ENCODE measurements around the gene ANKMY1.

DNA sequence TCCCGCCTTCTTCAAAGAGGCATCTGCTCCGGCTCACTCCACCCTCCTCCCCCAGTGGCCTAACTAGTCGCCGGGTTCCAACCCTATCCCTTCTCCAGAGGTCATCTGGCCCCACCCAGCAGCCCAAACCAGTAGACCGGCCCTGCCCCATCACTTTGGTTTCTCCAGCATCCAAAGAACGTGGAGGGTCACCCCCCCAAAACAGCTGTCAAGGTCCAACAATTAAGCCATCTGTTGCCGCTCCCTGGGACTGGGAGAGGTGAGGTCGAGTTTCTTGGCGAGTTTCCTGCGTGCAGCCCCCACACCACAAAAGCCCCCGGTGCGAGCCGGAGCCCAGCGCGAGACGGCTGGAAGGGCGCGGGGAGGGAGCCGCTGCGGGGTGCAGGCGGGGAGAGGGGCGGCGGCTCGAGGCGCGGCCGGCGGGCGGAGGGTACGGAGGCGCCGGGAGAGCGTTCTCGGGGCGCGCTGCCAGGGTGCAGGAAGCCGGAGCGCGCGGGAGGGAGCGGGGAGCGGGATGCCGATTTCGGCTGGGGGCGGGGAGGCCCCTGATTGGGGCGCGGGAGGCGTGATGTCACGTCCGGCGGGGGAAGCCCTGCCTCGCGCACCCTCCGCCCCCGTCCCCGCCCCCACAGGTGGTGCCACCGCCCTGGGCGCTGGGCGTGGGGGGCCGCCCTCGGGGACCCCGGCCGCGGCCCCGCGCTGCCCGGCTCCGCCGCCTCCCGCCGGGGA, 122.9 kb downstream of the ANKMY1 start:
- no peak for TF ChIP-seq FOXA1 (IDR thresholded peaks at IDR 0.05)
- no peak for TF ChIP-seq FOXA1 (CRISPR knock-in tag; IDR thresholded peaks at IDR 0.05)
- no peak for TF ChIP-seq FOXM1 (CRISPR knock-in tag; IDR thresholded peaks at IDR 0.05)

Data from HepG2 (cell line).